Thoracic aorta (tissue), 2 donors: ENCODE measurements around the gene SHD. TPM values are rescaled to one million over a fixed set of nuclear protein-coding genes. Genes with fewer than 3 reads are reported as not detected.

Experiments
- ATAC-seq: fragments of 150-250 bp; one replicate; pipeline ENCODE4 v1.8.0; 2017; ENCODE audit warnings: low read depth; ENCODE audit not compliant: insufficient number of reproducible peaks, low FRiP score
- DNase-seq: peaks from one replicate; pipeline ENCODE4 v3.0.0-alpha.2; 2020; ENCODE audit warnings: low spot score
- H3K27ac ChIP-seq, 2 donors: fragments of 200-600 bp; sonication (generic); 1 replicate in 1 of 2; 2 replicates in 1 of 2; pipeline ENCODE4 v1.5.1; 2016; ENCODE audit warnings: mild to moderate bottlenecking in 2 of 2, moderate library complexity in 2 of 2
- H3K27me3 ChIP-seq: fragments of 200-600 bp; sonication (generic); replicated peaks from 2 replicates; pipeline ENCODE4 v1.6.0; 2016; ENCODE audit warnings: mild to moderate bottlenecking; ENCODE audit not compliant: insufficient read depth
- H3K36me3 ChIP-seq: fragments of 200-600 bp; sonication (generic); one replicate; pipeline ENCODE4 v1.5.1; 2016
- H3K4me1 ChIP-seq, 2 donors: fragments of 200-600 bp; sonication (generic); 1 replicate in 1 of 2; 2 replicates in 1 of 2; pipeline versions ENCODE4 v1.5.1 to v1.6.0; 2016; ENCODE audit warnings: low read depth in 2 of 2, mild to moderate bottlenecking in 1 of 2; ENCODE audit not compliant: control insufficient read depth in 1 of 2
- H3K4me3 ChIP-seq: fragments of 200-600 bp; sonication (generic); 2 replicates; pipeline ENCODE4 v1.5.1; 2016; ENCODE audit warnings: mild to moderate bottlenecking
- H3K9me3 ChIP-seq: fragments of 200-600 bp; sonication (generic); 2 replicates; pipeline ENCODE4 v1.5.1; 2016
- CTCF ChIP-seq: fragments of 200-600 bp; sonication (generic); IDR thresholded peaks from one replicate; pipeline ENCODE4 v1.5.1; 2019; ENCODE audit warnings: antibody characterized with exemption
- total RNA-seq, 2 donors: library from RNA; depleted of rRNA; stranded (reverse); fragments of >200 nt; gene quantifications; one replicate each; pipeline versions ENCODE4 v1.1.0 to v1.2.3, GENCODE V29; 2016

SHD gene
- total RNA-seq, 2 donors from 2014 or later, result not detected

GRCh38 chr19:4297901-4298809 lies 19.1 kb downstream of the SHD start:
- H3K27ac ChIP-seq, result no peak overlapping the region
- no peaks in the 10 kb centered on the region for H3K36me3 ChIP-seq
- no peaks in the 10 kb centered on the region for H3K27me3 ChIP-seq
- no peaks in the 10 kb centered on the region for H3K4me1 ChIP-seq
- no peak for TF ChIP-seq CTCF
- no peak overlapping the region for H3K4me3 ChIP-seq
- ATAC-seq (no peak), DNase-seq (no peak)
- no peaks in the 10 kb centered on the region for H3K9me3 ChIP-seq

- Histone ChIP-seq H3K4me1 (no peaks in the 10 kb centered on the region), H3K27ac (no peak overlapping the region), H3K4me3 (no peak overlapping the region), H3K27me3 (no peaks in the 10 kb centered on the region), H3K9me3 (no peaks in the 10 kb centered on the region), H3K36me3 (no peaks in the 10 kb centered on the region)
- DNase-seq, result no peak
- no peak for TF ChIP-seq CTCF
- no peak for ATAC-seq
These were observed 19.9 kb downstream of the SHD start for GRCh38 chr19:4298810-4299550.

GRCh38 chr19:4300589-4300988 lies 21.5 kb downstream of the SHD start:
- Histone ChIP-seq H3K4me3 (no peak overlapping the region), H3K27ac (no peak overlapping the region), H3K36me3 (no peaks in the 10 kb centered on the region), H3K27me3 (peaks cover 4% of the 10 kb centered on the region), H3K9me3 (no peaks in the 10 kb centered on the region), H3K4me1 (no peaks in the 10 kb centered on the region)
- no peak for ATAC-seq
- no peak for DNase-seq
- no peak for TF ChIP-seq CTCF

- H3K36me3 ChIP-seq, result no peaks in the 10 kb centered on the region
- TF ChIP-seq CTCF, result no peak
These were observed 22.6 kb downstream of the SHD start for GRCh38 chr19:4301590-4302242.

GRCh38 chr19:4302243-4302640 lies 23.2 kb downstream of the SHD start, which contains the start of gene TMIGD2:
Gene TMIGD2 (minus strand): TSS chr19:4302389. CDS start chr19:4302385, 4 bp downstream.
- H3K27ac ChIP-seq, result no peak within 1 kb of the TSS
- ATAC-seq (no peak), DNase-seq (no peak)
- no peak for TF ChIP-seq CTCF
- H3K4me3 ChIP-seq, result no peak within 1 kb of the TSS
- peaks cover 4% of the 10 kb centered on the region for H3K27me3 ChIP-seq
- H3K9me3 ChIP-seq, result no peaks in the 10 kb centered on the region
- no peaks in the 10 kb centered on the region for H3K4me1 ChIP-seq
- no peaks in the 10 kb centered on the region for H3K36me3 ChIP-seq

More at GRCh38 chr19:4301590-4302242, 22.6 kb downstream of the SHD start:
- Histone ChIP-seq H3K9me3 (no peaks in the 10 kb centered on the region), H3K4me3 (no peak overlapping the region), H3K27me3 (peaks cover 4% of the 10 kb centered on the region), H3K27ac (no peak overlapping the region), H3K4me1 (no peaks in the 10 kb centered on the region)
- no peak for DNase-seq
- ATAC-seq, result no peak
